Activated naive CD4-positive, alpha-beta T cell treated with anti-CD3 and anti-CD28 coated beads, Interleukin-2, amount 50 U/mL, for 72 hours (primary cell): ENCODE results near the gene SLC2A5. TPM values are rescaled to one million over a fixed set of nuclear protein-coding genes. Genes with fewer than 3 reads are reported as not detected.
"Not testable (repeated sequence)": the region's sequence is repeated elsewhere in the genome, so short reads cannot be mapped to it uniquely, and the experiment has no call there.

Source experiments
- ATAC-seq, 2 donors: fragments of 150-1000 bp; cut with Tn5 transposase; 2 replicates each; pipeline ENCODE4 v1.10.0; 2021; ENCODE audit warnings: mild to moderate bottlenecking in 2 of 2, moderate library complexity in 2 of 2
- DNase-seq, 2 donors: peaks; one replicate each; pipeline ENCODE4 v3.0.0; 2021 to 2022; ENCODE audit warnings: low spot score in 2 of 2
- H3K27ac Mint-ChIP-seq, 2 donors: one replicate each; pipeline ENCODE4 v1.8.0; 2022; ENCODE audit warnings: mild to moderate bottlenecking in 2 of 2, mixed read lengths in 2 of 2
- H3K36me3 Mint-ChIP-seq, 2 donors: one replicate each; pipeline ENCODE4 v1.8.0; 2022; ENCODE audit warnings: mixed read lengths in 2 of 2
- H3K9me3 Mint-ChIP-seq, 2 donors: one replicate each; pipeline ENCODE4 v1.8.0; 2022; ENCODE audit warnings: mixed read lengths in 2 of 2
- total RNA-seq, 2 donors: library from RNA; stranded (reverse); gene quantifications; one replicate each; pipeline ENCODE4 v1.2.3, GENCODE V29; 2022

The SLC2A5 gene
- total RNA-seq, 2 donors from 2014 or later: not detected

DNA sequence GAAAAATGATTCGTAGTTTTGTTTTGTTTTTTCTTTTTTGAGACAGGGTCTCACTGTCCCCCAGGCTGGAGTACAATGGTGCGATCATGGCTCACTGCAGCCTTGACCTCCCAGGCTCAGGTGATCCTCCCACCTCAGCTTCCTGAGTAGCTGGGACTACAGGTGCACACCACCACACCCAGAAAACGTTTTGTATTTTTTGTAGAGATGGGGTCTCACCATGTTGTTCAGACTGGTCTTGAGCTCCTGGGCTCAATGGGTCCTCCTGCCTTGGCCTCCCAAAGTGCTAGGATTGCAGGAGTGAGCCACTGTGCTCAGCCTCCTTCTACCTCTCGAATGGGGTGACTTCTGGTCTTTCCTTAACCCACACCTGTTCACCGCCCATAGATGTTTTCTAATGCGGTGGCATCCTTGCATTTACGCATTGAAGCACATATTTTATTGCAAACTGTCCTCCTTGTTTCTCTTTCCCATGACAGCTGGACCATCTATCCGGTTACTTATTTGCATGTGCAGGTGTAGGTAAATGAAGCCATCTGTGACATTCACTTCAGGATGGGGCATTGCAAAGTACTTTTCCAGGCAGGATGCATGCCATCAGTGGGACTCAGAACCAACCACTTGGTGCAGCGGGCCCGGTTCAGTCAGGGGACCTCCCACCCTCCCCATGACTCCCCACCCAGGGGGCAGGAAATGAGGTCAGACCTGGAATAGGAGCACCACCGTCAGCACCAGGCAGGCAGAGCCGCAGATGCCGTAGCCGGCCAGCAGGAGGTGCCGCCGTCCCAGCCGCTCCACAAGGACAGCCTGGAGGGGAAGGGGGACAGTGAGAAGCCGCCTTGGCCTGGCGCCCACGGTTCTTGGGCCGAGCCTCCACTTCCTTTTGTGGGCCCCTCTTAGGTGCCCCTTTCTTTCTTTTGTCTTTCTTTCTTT, 59.7 kb downstream of the SLC2A5 start:
- H3K9me3 Mint-ChIP-seq: no peaks in the 10 kb centered on the region
- H3K27ac Mint-ChIP-seq: no peak overlapping the region
- H3K36me3 Mint-ChIP-seq: no peaks in the 10 kb centered on the region
- ATAC-seq: peak in 1 of 2 donors; percentile 58
- peak in 1 of 2 donors; percentile 54 for DNase-seq

DNA sequence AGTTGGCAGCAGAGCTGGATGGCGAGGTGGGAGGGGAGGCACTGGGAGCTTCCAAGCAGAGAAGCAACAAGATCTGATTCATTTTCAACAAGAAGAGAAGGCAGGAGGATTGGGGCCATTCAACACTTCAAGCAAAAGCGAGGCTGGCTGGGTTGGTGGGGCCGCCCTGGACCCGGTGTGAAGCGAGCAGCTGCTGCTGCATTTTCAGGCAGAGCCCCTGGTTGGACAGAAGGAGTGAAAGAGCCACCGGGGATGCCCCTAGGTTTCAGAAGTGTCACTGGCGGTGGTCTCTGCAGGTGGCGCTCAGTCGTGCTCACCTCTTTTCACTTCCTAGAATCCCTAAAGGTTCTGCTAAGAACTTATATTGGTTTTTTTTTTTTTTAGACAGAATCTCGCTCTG, 61.2 kb downstream of the SLC2A5 start:
- no peaks in the 10 kb centered on the region for H3K9me3 Mint-ChIP-seq
- ATAC-seq (no peak), DNase-seq (no peak)
- no peaks in the 10 kb centered on the region for H3K36me3 Mint-ChIP-seq
- H3K27ac Mint-ChIP-seq: no peak overlapping the region

DNA sequence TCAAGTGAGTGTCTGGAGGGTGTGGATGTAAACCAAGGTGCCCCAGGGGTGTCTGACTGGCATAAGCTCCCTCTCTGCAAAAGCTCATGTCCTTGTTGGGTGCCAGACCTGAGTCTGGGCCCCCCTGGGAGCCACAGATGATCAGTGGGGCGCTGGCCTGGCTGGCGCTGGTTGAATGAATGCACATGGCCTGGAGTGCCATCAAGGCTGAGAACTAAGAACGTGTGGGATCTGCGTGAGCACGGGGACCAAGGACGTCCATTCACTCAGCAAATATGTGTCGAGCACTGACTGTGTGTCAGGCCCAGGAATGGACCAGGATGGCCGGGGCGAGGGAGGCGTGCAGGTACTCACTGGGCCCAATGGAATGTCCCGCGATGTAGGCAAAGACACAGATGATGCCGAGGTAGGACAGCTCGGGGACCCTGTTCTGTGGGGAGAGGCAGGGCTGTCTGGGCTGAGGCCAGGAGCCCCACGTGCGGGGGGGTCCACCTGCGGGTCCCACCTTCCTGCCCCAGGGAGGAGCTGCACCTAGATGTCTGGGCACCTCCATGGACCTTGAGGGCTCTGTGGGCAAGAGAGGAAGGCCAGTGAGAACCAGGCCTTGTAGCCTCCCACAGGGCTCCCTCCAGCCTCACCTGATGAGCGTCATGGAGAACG, 62.3 kb downstream of the SLC2A5 start:
- ATAC-seq (no peak), DNase-seq (no peak)
- Mint-ChIP-seq H3K9me3 (no peaks in the 10 kb centered on the region), H3K27ac (no peak overlapping the region), H3K36me3 (no peaks in the 10 kb centered on the region)

DNA sequence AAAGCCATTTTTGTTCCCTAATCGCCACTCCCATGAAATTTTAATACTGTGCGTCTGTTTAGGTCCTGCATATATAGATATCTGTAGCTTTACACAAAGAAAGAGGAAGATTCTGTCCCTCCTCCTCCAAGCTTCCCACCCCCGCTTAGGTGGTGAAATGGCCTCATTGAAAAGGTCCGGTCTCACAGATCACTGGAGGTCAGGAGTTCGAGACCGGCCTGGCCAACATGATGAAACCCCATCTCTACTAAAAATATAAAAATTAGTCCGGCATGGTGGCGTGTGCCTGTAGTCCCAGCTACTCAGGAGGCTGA, 64.1 kb downstream of the SLC2A5 start:
- DNase-seq (no peak), ATAC-seq (peak in 1 of 2 donors; percentile 7)
- Mint-ChIP-seq H3K36me3 (no peaks in the 10 kb centered on the region), H3K9me3 (no peaks in the 10 kb centered on the region), H3K27ac (no peak overlapping the region)

DNA sequence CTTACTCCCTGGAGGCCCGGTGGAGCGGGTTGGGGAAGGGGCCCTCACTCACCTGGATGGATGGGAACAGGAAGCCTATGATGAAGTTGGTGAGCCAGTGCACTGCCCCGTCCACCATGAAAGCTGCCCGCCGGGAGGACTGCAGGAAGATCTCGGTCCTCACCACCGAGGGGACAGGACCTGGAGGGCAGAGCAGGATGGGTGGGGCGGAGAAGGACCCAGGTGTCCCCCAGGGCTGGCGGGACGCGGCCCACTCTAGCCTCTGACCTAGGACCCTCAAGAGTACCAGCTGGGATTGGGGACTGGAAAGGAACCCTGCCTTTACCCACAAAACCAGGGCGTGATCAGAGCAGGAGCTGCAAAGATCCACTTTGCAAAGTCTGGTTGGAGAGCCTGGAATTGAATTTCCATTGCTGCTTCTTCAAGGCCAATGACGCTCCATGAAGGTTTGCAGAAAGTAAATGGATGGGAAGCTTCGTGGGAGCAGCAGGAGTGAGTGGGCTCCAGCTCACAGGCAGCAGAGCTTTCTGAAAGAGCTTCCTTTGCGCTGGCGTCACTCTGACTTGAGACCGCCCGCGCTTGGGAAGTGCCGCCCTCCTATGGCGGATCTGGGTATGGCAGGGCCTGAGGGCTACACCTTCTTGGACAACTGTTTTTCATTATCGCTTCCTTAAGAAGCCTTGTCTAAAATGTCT, 64.6 kb downstream of the SLC2A5 start:
- no peaks in the 10 kb centered on the region for H3K9me3 Mint-ChIP-seq
- DNase-seq (peak; percentile 77 to 94), ATAC-seq (peak; percentile 89 to 94)
- H3K27ac Mint-ChIP-seq: no peak overlapping the region
- H3K36me3 Mint-ChIP-seq: no peaks in the 10 kb centered on the region

DNA sequence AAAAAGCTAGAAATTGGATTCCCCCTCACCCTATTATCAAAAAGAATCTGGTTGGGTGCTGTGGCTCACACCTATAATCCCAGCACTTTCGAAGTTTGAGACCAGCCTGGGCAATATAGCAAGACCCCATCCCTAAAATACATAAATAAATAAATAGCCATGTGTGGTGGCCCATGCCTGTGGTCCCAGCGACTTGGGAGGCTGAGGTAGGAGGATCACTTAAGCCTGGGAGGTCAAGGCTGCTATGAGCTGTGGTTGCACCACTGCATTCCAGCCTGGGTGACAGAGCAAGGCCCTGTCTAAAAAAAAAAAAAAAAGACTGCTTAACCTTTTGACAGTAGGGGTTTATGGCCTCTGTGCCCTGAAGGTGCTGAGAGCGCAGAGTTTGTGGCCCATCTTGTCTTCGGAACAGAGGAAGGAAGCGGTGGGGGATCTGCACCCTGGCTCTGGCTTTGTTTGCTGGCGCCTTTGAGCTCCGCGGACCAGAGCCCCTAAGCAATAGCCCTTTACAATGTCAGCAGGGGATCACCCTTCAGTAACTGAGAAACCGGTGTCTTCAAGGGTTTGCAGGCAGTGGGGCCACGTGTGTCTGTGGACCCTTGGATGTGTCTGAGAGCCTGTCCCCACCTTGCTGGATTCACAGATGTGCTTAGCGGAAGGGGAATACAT, 65.3 kb downstream of the SLC2A5 start:
- no peaks in the 10 kb centered on the region for H3K36me3 Mint-ChIP-seq
- DNase-seq (no peak), ATAC-seq (peak in 1 of 2 donors; percentile 16)
- no peak overlapping the region for H3K27ac Mint-ChIP-seq
- no peaks in the 10 kb centered on the region for H3K9me3 Mint-ChIP-seq

DNA sequence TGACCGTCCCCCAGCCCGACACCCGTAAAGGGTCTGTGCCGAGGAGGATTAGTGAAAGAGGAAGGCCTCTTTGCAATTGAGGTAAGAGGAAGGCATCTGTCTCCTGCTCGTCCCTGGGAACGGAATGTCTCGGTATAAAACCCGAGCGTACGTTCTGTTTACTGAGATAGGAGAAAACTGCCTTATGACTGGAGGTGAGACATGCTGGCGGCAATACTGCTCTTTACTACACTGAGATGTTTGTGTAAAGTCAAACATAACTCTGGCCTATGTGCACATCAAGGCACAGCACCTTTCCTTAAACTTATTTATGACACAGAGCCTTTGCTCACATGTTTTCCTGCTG, 67.2 kb downstream of the SLC2A5 start:
- H3K36me3 Mint-ChIP-seq, ATAC-seq, H3K27ac Mint-ChIP-seq, DNase-seq, H3K9me3 Mint-ChIP-seq: not testable (repeated sequence)

DNA sequence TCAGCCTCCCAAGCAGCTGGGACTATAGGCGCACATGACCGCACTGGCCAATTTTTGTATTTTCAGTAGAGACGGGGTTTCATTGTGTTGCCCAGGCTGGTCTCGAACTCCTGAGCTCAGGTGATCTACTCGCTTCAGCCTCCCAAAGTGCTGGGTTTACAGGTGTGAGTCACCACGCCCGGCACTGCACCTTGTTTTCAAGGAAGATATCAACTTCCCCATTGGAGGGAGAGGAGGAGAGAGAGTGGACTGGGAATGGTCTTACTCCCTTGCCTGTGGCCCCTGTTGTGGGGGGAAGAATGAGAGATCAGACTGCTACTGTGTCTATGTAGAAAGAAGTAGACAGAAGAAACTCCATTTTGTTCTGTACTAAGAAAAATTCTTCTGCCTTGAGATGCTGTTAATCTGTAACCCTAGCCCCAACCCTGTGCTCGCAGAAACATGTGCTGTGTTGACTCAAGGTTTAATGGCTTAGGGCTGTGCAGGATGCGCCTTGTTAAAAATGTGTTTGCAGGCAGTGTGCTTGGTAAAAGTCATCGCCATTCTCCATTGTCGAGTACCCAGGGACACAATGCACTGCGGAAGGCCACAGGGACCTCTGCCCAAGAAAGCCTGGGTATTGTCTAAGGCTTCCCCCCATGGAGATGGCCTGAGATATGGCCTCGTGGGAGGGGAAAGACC, 67.8 kb downstream of the SLC2A5 start:
- not testable (repeated sequence) for ATAC-seq, H3K27ac Mint-ChIP-seq, DNase-seq, H3K9me3 Mint-ChIP-seq, H3K36me3 Mint-ChIP-seq

DNA sequence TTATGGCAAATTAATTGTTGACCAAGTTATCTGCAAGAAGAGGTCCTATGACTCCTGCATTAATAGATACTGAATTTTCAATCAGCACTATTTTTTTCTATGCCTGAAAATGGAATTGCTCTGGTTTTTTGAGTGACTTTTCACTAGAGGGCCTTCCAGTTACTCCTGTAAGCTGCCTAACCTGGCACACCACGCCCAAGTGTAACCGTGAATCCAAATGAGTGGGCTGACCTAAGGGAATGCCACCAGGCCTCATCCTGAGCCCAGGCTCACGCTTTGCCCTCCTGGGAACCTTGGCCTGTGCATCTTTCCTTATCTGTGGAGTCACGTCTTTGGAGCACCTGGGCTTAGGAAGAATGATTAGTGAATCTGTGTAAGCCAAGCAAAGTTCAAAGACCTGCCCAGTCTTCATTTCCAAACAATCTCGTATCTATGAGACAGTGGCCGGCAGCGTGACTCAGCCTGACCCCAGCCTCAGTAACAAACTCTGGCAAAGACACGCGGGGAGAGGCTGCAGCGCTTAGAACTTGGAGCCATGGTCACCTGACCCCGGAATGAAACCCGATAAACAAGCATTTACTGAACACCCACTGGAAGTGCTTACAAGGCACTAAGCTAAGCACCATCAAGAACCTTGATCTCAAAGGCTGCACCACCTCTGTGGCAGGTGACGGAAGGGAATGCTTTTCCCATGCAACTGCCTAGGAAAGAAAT, 75.3 kb downstream of the SLC2A5 start:
- not testable (repeated sequence) for H3K27ac Mint-ChIP-seq, DNase-seq, ATAC-seq, H3K36me3 Mint-ChIP-seq
- peaks cover 4 to 13% of the 10 kb centered on the region in 2 donors for H3K9me3 Mint-ChIP-seq

DNA sequence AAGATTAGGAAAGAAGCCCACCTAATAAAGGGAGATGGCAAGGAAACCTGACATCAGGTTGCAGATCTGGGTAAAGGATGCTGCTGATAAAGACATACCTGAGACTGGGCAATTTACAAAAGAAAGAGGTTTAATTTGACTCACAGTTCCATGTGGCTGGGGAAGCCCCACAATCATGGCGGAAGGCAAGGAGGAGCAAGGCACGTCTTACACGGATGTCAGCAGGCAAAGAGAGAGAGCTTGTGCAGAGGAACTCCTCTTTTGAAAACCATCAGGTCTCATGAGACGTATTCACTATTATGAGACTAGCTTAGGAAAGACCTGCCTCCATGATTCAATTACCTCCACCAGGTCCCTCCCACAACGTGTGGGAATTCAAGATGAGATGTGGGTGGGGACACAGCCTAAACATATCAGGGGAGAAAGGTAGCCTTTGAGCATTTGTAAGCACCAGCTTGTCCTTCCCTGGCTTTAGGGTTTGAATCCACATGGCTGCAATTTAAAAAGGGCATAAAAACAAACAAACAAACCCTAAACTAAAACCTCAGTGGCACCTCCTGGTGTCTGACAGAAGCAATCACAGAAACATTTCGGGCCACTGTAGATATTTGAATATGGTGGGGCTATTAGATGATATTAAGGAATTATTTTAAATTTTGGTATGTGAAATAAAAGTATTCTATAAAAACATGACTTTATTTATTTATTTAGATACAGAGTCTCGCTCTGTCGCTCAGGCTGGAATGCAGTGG, 76.3 kb downstream of the SLC2A5 start:
- peaks cover 4 to 13% of the 10 kb centered on the region in 2 donors for H3K9me3 Mint-ChIP-seq
- ATAC-seq (no peak), DNase-seq (no peak)
- H3K27ac Mint-ChIP-seq: peak overlapping the region in 1 of 2 donors; percentile 61
- H3K36me3 Mint-ChIP-seq: peaks cover 0 to 8% of the 10 kb centered on the region in 2 donors

DNA sequence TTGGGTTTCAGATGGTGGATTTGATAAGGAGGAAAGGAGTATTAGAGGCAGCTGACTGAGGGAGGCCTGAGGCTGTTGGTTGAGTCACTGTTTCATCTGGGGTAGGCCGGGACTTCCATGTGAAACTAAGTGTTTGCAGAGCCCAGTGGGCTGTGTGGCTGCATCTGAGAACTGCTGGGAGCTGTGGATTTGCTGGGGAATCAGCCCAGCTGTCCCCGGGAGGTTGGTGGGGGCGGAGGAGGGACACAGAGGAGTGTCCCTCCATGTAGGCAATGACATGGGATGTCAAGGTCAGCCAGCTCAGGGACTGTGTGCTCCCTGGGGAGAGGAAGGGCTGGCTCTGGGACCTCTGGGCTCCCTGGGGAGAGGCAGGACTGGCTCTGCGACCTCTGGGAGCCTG, 79.6 kb downstream of the SLC2A5 start:
- Mint-ChIP-seq H3K27ac (peak overlapping the region in 1 of 2 donors; percentile 88), H3K9me3 (peaks cover 4 to 13% of the 10 kb centered on the region in 2 donors), H3K36me3 (peaks cover 0 to 8% of the 10 kb centered on the region in 2 donors)
- ATAC-seq: peak; percentile 44 to 66
- no peak for DNase-seq

DNA sequence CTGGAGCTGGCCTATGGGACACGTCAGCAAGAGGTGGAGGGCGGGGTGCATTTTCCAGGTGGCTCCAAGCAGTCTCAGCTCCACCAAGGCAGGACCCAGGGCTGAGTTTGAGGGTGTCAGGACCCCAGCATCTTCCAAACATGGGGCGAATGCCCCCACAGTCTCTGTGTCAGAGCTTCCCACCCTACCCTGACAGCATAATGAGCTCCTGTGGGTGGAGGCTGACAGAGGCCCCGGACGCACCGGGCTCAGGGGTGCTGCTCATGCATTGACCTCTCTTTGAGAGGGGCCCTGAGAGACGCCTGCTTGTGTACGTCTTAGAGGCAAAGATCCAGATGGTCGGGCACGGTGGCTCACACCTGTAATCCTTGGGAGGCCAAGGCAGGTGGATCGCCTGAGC, 80.4 kb downstream of the SLC2A5 start:
- Mint-ChIP-seq H3K9me3 (peaks cover 4 to 13% of the 10 kb centered on the region in 2 donors), H3K36me3 (peaks cover 0 to 8% of the 10 kb centered on the region in 2 donors), H3K27ac (no peak overlapping the region)
- DNase-seq (no peak), ATAC-seq (no peak)

DNA sequence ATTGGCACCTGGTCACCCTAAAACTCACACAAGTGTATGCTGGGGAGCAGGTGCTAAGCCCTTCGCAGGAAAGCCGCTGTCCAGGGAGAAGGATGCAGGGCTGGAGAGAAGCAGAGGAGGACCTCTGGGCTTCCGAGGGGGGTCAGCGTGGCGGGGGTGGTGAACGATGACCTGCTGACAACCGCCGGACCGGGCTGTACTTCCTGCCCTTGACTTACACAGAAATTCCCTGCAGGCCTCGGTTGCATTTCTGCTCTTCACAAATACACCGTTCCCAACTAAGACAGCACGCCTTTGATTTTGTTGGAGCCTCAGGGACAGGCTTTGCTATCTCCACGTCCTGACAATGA, 80.8 kb downstream of the SLC2A5 start:
- no peak overlapping the region for H3K27ac Mint-ChIP-seq
- peaks cover 4 to 13% of the 10 kb centered on the region in 2 donors for H3K9me3 Mint-ChIP-seq
- H3K36me3 Mint-ChIP-seq: peaks cover 0 to 8% of the 10 kb centered on the region in 2 donors
- ATAC-seq (no peak), DNase-seq (no peak)

DNA sequence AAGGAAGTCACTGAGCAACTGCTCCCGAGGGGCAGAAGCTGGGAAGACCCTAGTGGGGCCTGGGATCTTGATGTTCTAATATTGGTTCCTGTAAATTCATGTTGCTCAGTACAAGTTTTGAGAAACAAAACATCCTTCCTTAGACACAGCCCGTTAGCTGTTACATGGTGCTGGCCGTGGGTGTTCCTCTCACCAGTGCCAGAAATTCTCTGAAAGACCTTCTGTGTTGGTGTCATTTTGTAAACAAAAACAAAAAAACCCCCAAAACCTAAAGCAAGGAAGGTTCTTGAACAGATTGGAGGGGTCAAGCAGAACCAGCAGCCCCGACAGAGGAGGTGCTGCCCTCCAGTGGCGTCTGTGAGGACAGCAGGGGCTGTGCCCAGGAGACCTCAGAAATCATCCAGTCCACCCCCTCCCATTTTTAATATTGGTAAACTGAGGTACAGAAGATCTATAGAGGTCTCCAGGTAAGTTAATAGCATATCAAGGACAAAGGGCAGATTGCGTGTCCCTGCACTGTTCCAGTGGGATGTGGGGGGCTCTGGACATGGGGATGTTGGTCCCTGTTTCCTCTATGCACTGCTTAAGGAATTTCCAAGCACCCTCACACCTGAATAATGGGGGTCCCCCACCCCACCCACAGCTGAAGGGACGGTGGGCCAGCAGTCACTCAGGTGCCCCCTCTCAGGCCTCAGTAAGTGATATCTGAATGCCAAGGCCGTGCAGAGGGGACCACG, 81.4 kb downstream of the SLC2A5 start:
- H3K27ac Mint-ChIP-seq: peak overlapping the region; percentile 55 to 84
- peaks cover 0 to 6% of the 10 kb centered on the region in 2 donors for H3K36me3 Mint-ChIP-seq
- DNase-seq (peak; percentile 72 to 86), ATAC-seq (peak; percentile 62 to 79)
- H3K9me3 Mint-ChIP-seq: peaks cover 3 to 11% of the 10 kb centered on the region in 2 donors

DNA sequence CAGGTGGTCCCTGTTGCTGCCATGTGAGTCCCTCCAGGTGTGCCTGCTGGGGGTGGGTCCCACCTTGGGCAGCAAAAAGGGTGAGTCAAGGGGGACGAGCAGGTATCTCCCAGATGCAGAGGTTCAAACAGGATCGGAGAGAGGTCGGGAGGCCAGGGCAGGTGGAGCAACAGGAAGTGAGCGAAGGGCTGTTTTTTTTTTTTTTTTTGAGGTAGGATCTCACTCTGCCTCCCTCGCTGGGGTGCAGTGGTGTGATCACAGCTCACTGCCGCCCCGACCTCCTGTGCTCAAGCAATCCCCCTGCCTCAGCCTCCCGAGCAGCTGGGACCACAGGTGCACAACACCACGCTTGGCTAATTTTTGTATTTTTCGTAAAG, 82.6 kb downstream of the SLC2A5 start:
- peak in 1 of 2 donors; percentile 27 for ATAC-seq
- Mint-ChIP-seq H3K36me3 (no peaks in the 10 kb centered on the region), H3K27ac (peak overlapping the region; percentile 55 to 88), H3K9me3 (no peaks in the 10 kb centered on the region)
- no peak for DNase-seq
